Central memory CD4-positive, alpha-beta T cell (primary cell): Measurements from ENCODE around the gene FAM83D.

Experiments used
- DNase-seq: peaks from one replicate; pipeline ENCODE4 v3.0.0; 2022
- total RNA-seq, 3 experiments: gene quantifications; one replicate each; lab custom pipeline; 2026; lab: John Stamatoyannopoulos, UW

Gene FAM83D, protein sequence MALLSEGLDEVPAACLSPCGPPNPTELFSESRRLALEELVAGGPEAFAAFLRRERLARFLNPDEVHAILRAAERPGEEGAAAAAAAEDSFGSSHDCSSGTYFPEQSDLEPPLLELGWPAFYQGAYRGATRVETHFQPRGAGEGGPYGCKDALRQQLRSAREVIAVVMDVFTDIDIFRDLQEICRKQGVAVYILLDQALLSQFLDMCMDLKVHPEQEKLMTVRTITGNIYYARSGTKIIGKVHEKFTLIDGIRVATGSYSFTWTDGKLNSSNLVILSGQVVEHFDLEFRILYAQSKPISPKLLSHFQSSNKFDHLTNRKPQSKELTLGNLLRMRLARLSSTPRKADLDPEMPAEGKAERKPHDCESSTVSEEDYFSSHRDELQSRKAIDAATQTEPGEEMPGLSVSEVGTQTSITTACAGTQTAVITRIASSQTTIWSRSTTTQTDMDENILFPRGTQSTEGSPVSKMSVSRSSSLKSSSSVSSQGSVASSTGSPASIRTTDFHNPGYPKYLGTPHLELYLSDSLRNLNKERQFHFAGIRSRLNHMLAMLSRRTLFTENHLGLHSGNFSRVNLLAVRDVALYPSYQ
- total RNA-seq, result 2.0 to 5.2 (median 3.0) reads per million in 3 experiments

DNA sequence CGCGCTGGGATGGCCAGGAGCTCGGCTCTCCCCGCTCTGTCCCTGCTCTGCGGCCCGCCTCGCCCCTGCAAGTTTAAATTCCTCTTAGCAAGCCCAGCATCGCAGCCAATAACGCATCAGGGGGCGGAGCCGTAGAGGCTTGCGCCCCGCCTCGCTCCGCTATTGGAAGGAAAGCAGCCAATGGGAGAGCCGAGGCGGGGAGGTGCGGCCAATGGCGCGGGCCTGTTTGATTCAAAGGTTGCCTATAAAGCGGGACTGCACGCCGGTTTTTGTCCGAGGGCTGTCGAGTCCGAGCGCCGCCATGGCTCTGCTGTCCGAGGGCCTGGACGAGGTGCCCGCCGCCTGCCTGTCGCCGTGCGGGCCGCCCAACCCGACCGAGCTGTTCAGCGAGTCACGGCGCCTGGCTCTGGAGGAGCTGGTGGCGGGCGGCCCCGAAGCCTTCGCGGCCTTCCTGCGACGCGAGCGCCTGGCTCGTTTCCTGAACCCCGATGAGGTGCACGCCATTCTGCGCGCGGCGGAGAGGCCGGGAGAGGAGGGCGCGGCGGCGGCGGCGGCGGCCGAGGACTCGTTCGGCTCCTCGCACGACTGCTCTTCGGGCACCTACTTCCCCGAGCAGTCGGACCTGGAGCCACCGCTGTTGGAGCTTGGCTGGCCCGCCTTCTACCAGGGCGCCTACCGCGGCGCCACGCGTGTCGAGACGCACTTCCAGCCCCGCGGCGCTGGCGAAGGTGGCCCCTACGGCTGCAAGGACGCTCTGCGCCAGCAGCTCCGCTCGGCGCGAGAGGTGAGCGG, at the start of gene FAM83D:
FAM83D (plus strand) TSS at position 276 of the 792 bp plus-strand sequence; CDS start at position 302, 26 bp downstream.
- DNase-seq, result peak; percentile 91

DNA sequence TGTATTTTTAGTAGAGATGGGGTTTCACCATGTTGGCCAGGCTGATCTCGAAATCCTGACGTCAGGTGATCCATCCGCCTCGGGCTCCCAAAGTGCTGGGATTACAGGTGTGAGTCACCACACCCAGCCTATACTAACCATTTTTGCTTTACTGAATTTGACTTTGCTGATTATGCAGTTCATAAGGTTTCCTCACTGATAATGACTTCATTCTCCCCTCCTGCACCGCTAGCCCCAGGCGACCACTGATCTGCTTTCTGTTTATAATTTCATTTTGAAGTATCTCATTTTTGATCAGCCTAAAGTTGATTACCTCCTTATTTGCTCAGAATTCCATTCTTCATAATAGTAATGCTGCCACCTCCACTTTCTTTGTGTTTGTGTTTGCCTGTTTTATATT, 48.7 kb upstream of the FAM83D start:
- DNase-seq, result no peak

DNA sequence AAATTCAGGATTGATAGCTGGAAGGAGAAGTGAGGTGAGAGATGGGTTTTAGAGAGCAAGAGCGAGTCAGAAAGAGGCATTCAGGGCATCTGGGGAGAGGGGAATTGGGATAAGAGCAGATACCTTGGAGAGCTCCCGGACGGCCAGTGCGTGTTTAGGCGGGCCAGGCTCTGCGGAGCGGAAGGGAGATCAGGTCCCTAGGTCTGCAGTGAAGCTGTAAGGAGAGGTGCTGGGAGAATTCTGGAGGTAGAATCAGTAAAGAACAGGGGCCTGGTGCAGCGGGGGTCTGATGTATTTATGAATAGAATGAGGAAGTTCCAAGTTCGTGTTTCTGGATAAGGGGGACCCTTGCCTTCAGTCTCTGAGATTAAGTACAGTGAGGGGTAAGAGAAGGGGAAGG, 47.4 kb upstream of the FAM83D start:
- no peak for DNase-seq

DNA sequence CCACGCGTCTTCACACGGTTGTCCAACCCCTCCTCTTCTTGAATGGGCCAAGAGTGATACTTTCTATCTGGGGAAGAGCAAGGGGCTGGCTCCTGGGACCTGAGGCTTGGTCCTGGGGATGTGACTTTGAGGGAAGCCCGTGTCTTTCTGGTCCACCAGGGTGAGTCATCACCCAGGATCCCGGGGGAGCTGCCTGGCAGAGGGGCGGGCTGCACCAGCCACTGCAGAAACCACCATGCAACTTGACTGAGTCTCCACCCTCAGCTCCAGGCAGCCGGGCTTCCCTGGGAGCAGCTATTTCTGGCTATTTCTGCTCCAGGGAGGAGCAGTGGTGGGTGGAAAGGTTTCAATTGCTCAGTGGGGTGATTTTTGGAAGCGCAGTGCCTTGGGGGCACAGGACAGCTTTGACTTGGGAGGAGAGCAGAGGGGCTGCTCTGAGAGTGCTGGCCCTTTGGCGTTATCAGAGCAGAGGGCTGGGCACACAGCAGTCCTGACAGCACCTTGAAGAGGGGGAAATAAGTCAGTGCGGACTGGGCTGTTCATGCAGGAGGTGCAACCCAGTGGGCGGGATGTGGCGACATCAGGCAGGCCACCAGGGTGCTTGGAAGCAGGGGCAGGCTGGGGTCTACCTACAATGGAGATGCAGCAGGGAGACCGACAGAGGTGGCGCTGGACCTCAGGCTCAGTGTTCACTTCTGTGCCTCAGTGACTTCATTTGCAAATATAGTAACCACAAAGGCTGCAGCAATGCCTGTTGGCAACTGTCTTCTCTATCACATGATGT, 45.1 kb upstream of the FAM83D start:
- DNase-seq, result no peak

DNA sequence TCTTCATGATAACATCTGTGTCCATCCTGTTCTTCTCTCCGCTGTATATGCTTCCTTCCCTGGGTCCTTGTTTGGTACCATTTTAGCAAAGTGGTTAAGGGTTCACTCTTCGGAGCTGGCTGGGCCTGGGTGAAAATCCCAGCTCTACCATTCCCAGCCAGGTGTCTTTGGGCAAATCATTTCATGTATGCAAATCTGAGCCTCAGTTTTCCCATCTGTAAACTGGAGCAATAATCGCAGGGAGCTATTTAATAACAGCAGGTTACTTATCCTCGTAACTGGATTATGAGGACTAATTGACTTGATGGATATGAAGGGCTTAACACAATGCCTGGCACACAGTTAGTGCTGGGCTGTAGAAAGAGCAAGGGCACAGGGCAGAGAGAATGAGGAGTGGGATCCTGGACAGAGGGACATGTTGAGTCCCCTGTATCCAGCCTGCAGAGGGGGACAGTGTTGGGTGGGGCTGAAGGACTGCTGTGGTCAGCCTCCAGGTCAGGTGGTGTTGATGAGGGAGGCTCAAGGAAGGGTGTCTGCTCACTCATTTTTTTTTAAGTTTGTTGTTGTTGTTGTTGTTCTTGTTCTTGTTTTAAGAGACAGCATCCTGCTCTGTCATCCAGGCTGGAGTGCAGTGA, 44.3 kb upstream of the FAM83D start:
- no peak for DNase-seq

DNA sequence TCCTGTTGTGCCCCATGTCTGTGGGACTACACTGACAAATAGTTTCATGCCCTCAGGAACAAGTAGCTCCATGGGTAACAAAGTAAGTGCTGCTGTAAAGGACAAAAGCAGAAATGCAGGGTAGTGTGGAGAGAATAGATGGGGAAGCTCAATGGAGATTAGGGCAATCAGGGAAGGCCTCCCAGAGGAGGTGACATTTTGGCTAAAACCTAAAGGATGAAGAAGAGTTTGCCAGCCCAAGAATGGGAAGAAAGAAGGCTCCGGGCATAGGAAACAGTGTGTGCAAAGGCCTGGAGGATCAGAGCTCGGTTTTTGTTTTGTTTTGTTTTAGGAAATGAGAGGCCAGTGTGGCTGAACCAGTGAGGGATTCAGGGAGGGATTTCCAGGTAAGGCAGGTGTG, 43.6 kb upstream of the FAM83D start:
- no peak for DNase-seq

DNA sequence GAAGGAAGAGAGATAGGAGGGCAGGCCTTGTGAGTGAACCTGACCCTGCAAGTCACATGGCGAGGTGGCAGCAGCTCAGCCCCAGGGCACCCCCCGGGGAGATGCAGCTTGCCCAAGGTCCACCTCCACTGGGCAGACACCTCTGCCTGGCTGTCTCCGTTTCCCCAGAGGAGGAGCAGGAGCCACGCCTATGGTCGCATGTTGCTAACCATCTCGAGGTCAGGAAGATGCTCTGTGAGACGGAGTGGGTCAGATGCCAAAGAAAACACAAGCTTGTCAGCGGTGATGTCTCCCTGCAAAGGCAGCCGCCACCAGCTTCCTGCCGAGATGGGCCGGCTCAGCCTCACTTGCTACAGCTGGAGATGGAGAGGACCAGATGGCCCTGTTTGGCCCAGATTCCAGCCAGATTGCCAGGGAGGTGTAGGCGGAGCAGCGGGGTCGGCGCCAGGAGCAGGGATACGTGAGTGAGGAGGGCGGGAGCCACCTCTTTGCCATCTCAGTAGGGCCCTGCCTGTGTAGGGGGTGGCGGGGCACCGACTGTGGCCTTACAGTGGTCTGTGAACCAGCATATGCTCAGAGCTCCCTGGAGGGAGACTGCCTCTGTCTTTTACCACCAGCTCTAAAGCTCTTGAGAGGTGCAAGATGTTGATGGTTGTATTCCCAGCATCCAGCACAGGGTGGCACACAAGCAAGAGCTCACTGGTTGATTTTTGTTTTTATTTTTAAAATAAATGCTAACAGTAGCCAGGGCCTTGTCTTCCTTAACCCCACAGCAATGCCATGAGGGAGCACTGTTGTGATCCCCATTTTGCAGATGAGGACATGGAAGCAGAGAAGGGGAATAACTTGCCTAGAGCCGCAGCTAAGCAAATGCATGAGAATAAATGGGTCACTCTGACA, 42.9 kb upstream of the FAM83D start:
- DNase-seq, result no peak

DNA sequence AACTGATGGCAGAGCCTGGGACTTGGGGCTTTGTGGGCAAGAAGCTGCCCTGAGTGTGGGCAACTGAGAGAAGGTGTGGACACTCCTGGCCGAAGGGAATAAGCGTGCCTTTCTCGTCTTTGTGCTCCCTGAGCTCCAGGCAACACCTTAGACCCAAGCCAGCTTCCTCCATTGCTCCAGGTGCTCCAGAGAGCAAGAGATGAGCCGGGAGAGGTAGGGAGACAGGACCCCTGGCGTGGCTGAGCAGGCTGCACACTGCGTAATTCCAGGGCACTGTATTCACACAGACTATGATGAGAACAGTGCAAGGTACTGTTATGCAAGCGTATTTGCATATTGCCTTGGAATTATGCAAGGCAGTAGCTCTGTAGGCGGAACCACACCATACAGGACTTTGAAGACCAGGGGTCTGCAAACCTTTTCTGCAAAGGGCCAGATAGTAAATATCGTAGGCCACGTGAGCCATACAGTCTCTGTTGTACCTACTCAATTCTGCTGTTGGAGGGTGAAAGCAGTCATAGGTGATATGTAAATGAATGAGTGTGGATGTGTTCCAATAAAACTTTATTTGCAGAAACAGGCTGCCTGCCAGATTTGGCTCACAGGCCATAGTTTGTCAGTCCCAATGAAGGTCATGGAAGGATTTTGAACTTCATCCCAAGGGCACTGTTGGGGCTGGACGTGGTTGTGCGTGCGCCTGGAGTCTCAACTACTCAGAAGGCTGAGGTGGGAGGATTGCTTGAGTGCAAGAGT, 42.1 kb upstream of the FAM83D start:
- no peak for DNase-seq

DNA sequence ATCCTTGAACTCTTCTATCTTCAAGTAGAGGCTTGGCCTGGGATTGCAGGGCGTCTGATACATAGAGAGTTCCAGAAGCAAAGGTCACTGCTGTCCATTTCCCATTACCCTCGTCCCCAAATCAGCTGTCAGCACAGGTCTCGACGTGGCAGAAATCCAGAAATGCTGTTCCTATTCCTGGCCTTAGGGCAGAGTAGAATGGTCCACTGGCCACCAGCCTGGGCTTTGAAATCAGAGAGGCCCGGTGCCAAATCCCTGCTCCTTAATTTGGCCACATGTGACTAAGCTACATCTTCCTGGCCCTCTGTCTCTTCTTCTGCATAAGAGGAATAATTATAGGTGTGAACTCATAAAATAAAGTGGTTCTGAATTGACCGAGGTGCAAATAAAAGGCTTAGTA, 40.9 kb upstream of the FAM83D start:
- no peak for DNase-seq

DNA sequence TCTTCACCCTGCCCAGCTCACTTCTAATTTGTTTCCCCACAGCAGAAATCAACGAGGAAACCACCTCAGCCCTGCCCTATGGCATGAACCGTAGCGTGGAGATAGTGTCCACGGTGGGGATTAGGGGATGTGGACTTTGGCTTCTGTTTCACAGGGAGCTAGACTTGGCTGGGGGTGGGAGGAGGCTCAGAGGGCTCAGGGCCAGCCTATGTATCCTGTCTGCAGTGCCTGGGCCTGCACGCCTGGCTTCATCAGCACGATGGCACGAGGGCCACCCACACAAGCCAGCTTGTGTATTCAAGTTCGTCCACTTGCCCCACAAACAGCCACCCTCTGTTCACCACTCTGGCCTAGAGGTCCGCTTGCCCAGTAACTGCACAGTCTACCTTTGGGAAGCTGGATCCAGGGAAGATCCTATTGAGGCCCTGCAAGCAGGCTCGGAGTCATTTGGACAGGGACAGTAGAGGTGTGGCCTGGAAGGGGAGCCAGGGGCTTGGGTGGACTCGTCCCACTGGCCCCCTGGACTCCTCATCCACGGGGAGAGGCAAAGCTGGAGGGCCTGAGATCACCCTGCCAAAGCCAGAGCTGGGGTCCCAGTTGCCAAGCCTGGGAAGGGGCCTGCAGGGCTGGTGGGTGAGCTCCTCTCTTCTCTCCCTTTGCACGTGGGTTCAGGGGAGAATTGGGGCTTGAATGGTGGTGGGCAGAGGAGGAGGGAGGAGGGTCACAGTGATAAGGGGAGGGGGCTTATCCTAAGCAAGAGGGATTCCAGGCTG, 38.0 kb upstream of the FAM83D start:
- DNase-seq, result no peak

DNA sequence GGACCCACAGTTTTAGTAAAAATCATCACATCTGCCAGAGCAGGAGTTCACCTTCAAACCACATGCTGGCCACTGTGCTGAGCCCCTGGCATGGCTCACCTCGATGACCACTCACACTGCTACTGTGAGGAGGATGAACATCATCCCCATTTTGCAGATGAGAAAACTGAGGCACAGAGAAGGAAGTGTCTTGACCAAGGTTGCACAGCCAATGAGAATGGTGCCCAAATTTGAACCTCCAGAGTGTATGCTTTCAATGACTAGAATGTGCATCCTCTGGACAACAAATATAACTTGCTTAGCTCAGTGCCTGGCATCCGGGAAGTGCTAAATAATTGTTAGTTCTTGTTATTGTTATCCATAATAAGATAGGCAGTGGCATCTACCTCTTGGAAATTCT, 37.2 kb upstream of the FAM83D start:
- DNase-seq, result no peak

DNA sequence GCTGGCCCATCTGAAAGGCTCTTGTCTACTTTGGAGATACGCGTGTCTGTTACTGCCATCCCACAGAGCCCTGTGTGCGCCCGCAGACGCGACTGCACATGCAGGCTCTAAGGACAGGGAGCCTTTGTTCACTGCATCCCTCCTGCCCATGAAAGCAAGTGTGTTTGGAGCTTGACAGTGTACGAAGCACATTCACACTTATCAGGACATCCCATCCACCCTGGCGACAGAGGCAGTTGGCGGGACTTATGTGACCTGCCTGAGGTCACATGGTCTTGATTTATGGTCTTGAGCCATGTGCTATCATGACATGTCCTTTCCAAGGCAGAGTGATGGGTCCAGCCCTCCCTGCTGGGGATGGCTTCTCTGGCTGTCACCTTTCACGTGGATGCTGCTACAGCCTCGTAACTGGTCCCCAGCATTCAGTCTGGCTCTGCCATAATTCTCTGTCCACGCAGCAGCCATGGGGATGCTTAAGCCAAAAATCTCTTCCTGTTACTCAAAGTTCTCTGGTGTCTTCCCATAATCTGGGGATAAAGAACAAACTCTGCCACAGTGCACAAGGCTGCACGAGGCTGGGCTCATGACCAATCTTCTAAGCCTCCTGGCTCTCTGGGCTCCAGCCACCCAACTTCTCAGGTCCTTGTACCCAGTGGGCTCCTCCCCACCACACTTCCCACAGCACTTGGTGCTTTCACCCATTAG, 36.3 kb upstream of the FAM83D start:
- DNase-seq, result no peak

DNA sequence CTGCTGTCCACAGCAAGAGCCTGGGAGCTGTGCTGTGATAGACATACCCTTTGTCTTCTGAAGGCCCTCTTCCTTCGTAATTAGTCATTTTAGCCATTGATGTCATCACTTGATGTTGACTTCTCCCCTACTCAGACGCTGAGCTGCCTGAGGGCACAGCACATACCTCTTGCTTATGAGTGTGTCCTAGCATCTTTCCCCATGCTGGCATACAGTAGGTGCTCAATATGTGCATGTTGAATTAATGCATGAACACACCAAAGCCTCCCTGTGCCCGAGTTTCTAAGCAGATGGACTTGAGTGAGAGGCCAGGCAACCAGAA, 35.8 kb upstream of the FAM83D start:
- DNase-seq, result no peak

DNA sequence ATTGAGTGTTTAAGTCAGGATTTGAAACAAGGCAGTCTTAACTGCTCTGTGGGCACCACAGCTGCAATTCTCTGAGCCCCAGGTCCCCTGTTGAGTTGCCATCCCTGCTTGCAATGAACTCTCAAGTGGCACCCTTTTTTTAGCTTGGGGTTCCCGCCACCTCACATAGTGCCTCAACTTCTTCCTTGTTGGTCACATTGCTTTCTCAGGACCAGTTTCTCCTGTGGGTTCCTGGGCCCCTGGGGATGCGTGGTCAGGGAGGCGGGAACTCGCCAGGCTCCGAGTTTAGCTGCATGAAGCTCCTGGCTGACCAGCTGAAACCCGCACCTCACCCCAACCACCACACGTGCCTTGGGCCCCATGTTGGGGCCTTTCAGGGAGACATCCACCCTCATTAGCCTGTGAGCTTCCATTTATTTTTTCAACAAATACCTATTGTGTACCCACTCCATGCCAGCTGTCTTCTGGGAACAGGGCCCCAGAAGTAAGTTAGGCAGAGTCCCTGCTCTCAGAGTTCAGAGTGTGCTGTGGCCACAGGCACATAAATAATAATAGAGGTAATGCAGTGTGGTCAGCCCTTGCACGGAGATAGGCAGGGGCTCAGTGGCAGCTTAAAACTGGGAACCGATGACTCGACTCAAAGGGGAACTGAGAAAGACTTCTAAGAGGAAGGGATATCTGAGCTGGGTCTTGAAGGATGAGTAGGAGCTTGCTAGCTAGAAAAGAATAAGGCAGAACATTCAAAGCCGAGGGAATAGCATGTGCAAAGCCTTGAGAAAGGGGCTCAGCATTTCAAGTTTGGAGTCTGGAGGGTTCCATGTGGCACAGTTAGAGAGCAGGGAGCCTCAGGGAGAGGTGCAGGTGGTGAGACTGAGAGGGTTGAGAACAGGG, 33.9 kb upstream of the FAM83D start:
- DNase-seq, result no peak

DNA sequence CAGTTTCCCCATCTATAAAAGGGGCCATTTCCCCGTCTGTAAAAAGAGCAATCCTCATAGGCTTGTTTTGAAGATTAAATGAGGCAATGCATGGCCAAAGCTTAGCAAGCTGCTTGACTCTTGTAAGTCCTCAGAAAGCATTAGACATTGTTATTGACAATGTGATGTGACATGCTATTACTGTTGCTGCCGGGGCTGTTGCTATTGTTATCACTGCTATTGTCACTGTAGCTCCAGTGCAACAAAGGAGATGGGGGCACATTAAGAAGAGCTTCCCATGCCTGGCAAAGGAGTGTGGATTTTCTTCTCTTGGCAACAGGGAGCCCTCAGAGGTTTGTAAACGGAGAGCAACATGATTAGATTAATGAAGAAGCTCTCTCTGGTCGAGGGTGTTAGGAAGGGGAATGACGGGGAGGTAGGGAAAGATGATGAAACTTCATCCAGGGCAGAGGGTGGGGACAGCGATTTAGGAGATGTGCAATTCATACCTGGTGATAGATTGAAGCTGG, 33.1 kb upstream of the FAM83D start:
- DNase-seq, result no peak

DNA sequence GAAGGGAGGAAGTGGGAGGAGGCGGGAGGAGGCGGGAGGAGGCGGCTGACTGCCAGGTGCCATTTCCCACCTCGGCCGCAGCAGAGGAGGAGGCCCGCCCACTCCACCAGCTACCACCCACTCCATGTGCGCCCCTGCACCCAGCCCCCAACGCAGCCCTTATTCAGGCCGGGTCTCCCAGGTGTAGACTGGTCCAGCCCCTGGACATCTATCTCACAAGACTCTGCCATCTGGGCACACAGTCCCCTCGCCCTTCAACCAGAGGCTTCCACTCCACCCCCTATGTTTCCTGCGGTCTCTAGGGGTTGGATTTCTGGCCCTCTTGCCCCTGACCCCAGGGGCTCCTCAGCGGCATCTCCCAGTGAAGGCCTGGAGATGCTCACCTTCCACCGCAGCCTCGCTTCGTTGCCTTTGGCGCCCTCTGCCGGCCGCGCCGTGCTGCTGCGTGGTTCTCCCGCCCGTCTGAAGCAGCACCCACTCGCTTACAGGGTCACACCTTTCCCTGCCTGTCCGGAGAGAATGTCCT, 32.6 kb upstream of the FAM83D start:
- peak; percentile 73 for DNase-seq

DNA sequence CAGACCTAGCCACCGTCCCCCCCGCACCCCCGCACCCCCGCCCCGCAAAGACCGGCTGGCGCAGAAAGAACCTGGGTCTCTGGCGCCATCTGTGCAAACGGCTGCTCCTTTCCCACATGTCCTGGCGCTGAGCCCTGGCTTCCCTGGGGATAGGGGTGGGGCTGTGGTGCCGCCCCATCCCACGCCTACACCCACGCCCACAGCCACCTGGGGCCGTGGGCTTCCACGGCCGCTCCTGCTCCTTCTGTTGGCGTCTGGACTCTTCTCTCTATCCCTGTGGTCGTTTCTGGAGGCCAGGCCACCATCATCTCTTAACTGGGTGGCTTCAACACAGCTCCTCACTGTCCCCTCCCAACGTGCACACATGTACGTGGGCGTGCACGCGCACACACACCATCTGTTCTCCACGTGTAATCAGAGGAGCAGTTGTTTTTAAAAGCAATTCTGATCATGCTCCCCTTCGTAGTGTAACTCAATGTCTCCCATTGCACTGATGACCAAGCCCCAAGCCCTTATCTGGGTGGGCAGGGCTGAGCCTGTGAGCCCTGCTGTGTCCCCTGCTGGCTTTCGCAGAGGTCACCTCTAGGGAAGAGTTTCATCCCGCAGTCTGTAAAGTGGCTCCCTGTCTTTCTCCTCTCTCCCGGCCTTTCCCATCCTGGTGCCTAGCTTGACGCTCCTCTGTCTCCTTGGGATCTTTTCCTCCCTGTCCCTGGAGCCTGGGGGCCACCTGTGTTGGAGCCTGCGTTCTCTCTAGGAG, 31.9 kb upstream of the FAM83D start:
- DNase-seq, result no peak
